K562 (cell line): ENCODE measurements around the gene NFATC4. TPM values are rescaled to one million over a fixed set of nuclear protein-coding genes. Genes with fewer than 3 reads are reported as not detected.

Experiments
- ATAC-seq: fragments of 200-7000 bp; cut with Tn5 transposase; 3 replicates; pipeline ENCODE4 v1.9.1; 2020; ENCODE audit warnings: moderate library complexity
- BruUV-seq: library from RNA; stranded (reverse); fragments of 400-500 nt; replicated peaks from 2 replicates; lab custom pipeline; 2021; lab: Mats Ljungman, UMichigan
- CTCF ChIA-PET: fragments of 300-600 bp; formaldehyde crosslinking; extraction: SDS; loops from one replicate; lab custom pipeline; 2021; ENCODE audit warnings: low intra/inter-chr PET ratio; lab: Yijun Ruan, JAX
- POLR2A ChIA-PET: fragments of 300-600, 350-650 bp; sonication (Branson Sonifier 250); formaldehyde crosslinking; extraction: SDS; loops from one replicate; lab custom pipeline; 2021; ENCODE audit warnings: antibody characterized with exemption, inconsistent platforms; lab: Yijun Ruan, JAX
- DNase-seq, 4 experiments: peaks; one replicate each; pipeline versions ENCODE4 v3.0.0 to v3.0.0-alpha.2; 2011 to 2018; ENCODE audit warnings: low spot score in 3 of 4, mixed read lengths in 3 of 4; ENCODE audit errors: extremely low read depth in 1 of 4
- FAIRE-seq: peaks from 2 replicates; lab custom pipeline; 2011; peaks lifted over from hg19 to GRCh38; lab: Jason Lieb, UNC
- H2AFZ ChIP-seq: 2 replicates; pipeline ENCODE4 v1.6.0; 2011; ENCODE audit warnings: low read depth, low read length, control low read depth, inconsistent platforms
- H3K27ac ChIP-seq: fragments of 200-600 bp; 3 replicates; pipeline ENCODE4 v1.8.0; 2011; ENCODE audit warnings: low read depth, mild to moderate bottlenecking, control low read depth, inconsistent platforms, low read length, moderate library complexity, mixed read lengths; ENCODE audit errors: extremely low read depth
- H3K27me3 ChIP-seq, 2 experiments: fragments of 300-600 bp in 1 of 2; 2 replicates in 1 of 2; 3 replicates in 1 of 2; pipeline versions ENCODE4 v1.6.0 to v1.8.0; 2011; ENCODE audit warnings: inconsistent platforms in 2 of 2, low read length in 2 of 2, mild to moderate bottlenecking in 1 of 2, mixed read lengths in 1 of 2, moderate library complexity in 1 of 2; ENCODE audit not compliant: control insufficient read depth in 2 of 2, insufficient read depth in 2 of 2
- H3K36me3 ChIP-seq: fragments of 300-600 bp; 3 replicates; pipeline ENCODE4 v1.8.0; 2011; ENCODE audit warnings: mild to moderate bottlenecking, low read length, inconsistent platforms; ENCODE audit not compliant: control insufficient read depth, insufficient read depth
- H3K4me1 ChIP-seq, 2 experiments: fragments of 200-600 bp in 1 of 2; replicated peaks in 1 of 2; 2 replicates in 1 of 2; 3 replicates in 1 of 2; pipeline versions ENCODE4 v1.5.1 to v1.8.0; 2011; ENCODE audit warnings: inconsistent platforms in 2 of 2, low read length in 2 of 2, mild to moderate bottlenecking in 1 of 2, mixed read lengths in 1 of 2, moderate library complexity in 1 of 2; ENCODE audit not compliant: control insufficient read depth in 2 of 2, insufficient read depth in 2 of 2
- H3K4me2 ChIP-seq: 2 replicates; pipeline ENCODE4 v1.6.1; 2011; ENCODE audit warnings: low read length, control low read depth, inconsistent platforms, mixed read lengths; ENCODE audit not compliant: insufficient read depth
- H3K4me3 ChIP-seq: fragments of 200-600 bp; sonication (generic), shearing (Covaris generic); 2 replicates; pipeline ENCODE4 v1.5.1; 2016; ENCODE audit warnings: control low read depth, inconsistent platforms
- H3K79me2 ChIP-seq: fragments of 200-600 bp; 3 replicates; pipeline ENCODE4 v1.8.0; 2011; ENCODE audit warnings: low read length, inconsistent platforms; ENCODE audit not compliant: control insufficient read depth, insufficient read depth
- H3K9ac ChIP-seq, 2 experiments: 2 replicates each; pipeline versions ENCODE4 v1.6.0 to v1.6.1; 2011; ENCODE audit warnings: low read depth in 2 of 2, low read length in 2 of 2, control low read depth in 1 of 2, inconsistent platforms in 1 of 2, mild to moderate bottlenecking in 1 of 2, mixed read lengths in 1 of 2; ENCODE audit not compliant: insufficient read depth in 1 of 2
- H3K9me1 ChIP-seq: one replicate; pipeline ENCODE4 v1.6.0; 2011; ENCODE audit warnings: inconsistent platforms, mild to moderate bottlenecking, low read length, moderate library complexity; ENCODE audit not compliant: control insufficient read depth, insufficient read depth
- H3K9me3 ChIP-seq: replicated peaks from 2 replicates; pipeline ENCODE4 v1.5.1; 2011; ENCODE audit warnings: low read depth, low read length, inconsistent platforms; ENCODE audit not compliant: control insufficient read depth, insufficient read depth
- H4K20me1 ChIP-seq: replicated peaks from 2 replicates; pipeline ENCODE4 v1.6.1; 2011; ENCODE audit warnings: low read length, inconsistent platforms, mixed read lengths; ENCODE audit not compliant: control insufficient read depth, insufficient read depth
- CBFA2T3 ChIP-seq: fragments of 450-650 bp; IDR thresholded peaks from 2 replicates; pipeline ENCODE4 v1.6.1; 2017
- CBX3 ChIP-seq, 2 experiments: IDR thresholded peaks; 1 replicate in 1 of 2; 2 replicates in 1 of 2; pipeline ENCODE4 v1.6.1; 2012; ENCODE audit warnings: inconsistent platforms in 2 of 2, low read length in 2 of 2, borderline replicate concordance in 1 of 2, control low read depth in 1 of 2
- WGBS: fragments of 100-300 bp; shearing (Covaris generic); methylation state at CpG from one replicate; pipeline ENCODE4 v1.1.6; 2016; ENCODE audit warnings: low coverage, mixed read lengths; ENCODE audit not compliant: insufficient coverage; ENCODE audit errors: missing lambda C conversion rate; 5-methylcytosine and 5-hydroxymethylcytosine counted together
- in situ Hi-C: fragments of 300-500 bp; cut with MboI; formaldehyde crosslinking; loops from 4 replicates; pipeline ENCODE4 v1.15.0; 2018; ENCODE audit warnings: inconsistent platforms, mixed read lengths
- intact Hi-C: fragments of 100-400 bp; cut with micrococcal nuclease; formaldehyde crosslinking; loops from 2 replicates; pipeline ENCODE4 v1.14.2; 2022
- polyA plus RNA-seq, 8 experiments: library from polyadenylated mRNA; depleted of rRNA in 4 of 8; stranded (reverse) in 5 of 8; unstranded in 3 of 8; fragments of >200 nt; fragmentation: Nextera tagmentation in 2 of 8; fragmentation: Illumina TruSeq in 1 of 8; extraction: Ambion mirVana in 2 of 8; extraction: Trizol in 1 of 8; gene quantifications; 2 replicates each; pipeline versions ENCODE4 v1.2.1 to v1.2.3, GENCODE V29; 2011 to 2014; ENCODE audit warnings: inconsistent platforms in 1 of 8, missing spikeins in 1 of 8
- total RNA-seq, 7 experiments: library from RNA; depleted of rRNA in 6 of 7; stranded (reverse); fragments of >200 nt in 6 of 7; fragmentation: Illumina TruSeq in 2 of 7; extraction: Trizol in 2 of 7; gene quantifications; 2 replicates each; pipeline versions ENCODE4 v1.2.1 to v1.2.3, GENCODE V29; 2011 to 2021; ENCODE audit warnings: low replicate concordance in 1 of 7
- TF ChIP-seq, protein P1 (sequence below): fragments of 250-450 bp; sonication (Bioruptor Pico); IDR thresholded peaks from 2 replicates; pipeline ENCODE4 v1.8.0; 2021; ENCODE audit warnings: moderate library complexity, mild to moderate bottlenecking, inconsistent platforms

Gene NFATC4
- total and polyA plus RNA-seq, 9 of the 15 experiments (the other 6 are each of a cell fraction or from before 2014, with no cell fraction given), result 0.25 to 3.8 (median 0.78) TPM; not detected in 1

DNA sequence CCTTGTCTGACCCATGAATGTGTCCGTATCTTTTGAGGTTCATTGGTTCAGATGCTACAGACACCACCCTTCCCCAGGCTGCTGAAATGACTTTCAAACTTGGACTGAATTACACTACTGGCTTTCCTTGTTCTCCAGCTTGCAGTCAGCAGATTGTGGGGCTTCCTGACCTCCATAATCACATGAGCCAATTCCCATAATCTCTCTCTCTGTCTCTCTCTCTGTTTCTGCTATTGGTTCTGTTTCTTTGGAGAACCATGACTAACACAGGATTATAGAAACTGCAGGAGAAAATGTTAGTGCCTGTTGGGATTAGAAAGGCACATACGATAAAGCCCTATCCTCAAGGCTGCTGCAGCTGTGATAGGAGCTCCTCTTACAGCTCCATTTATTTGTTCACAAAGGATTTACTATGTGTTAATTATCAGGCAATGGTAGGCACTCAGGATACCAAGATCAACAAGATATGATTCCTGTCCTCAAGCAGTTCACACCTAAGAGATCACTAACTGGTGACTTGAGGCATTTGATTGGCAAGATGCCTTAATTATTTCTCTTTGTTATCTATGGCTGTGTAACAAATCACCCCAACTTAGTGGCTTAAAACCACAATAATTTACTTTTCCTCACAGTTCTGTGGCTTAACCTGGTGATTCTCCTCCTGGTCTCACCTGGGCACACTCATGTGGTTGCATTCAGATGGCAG, 20.6 kb downstream of the NFATC4 start:
- WGBS, result 11% methylated on average over 2 of the region's 2 CpGs
- Histone ChIP-seq H4K20me1 (no peaks in the 10 kb centered on the region), H2AFZ (peak overlapping the region; percentile 80), H3K4me3 (no peak overlapping the region), H3K4me1 (peaks cover 7 to 11% of the 10 kb centered on the region in 2 experiments; a peak in 3 of 5 replicates), H3K79me2 (no peaks in the 10 kb centered on the region), H3K4me2 (peak overlapping the region; percentile 54), H3K27ac (no peak overlapping the region), H3K9me1 (no peaks in the 10 kb centered on the region), H3K9ac (no peak overlapping the region; a peak in 1 of 4 replicates), H3K27me3 (no peaks in the 10 kb centered on the region), H3K9me3 (no peaks in the 10 kb centered on the region), H3K36me3 (no peaks in the 10 kb centered on the region)
- in situ Hi-C loops, result no loop called here
- CTCF ChIA-PET, result no interaction called here
- BruUV-seq, result no TSS peak
- peak; percentile 6 for FAIRE-seq
- intact Hi-C loops, result no loop called here
- no peak for DNase-seq
- POLR2A ChIA-PET, result interaction anchor here (0.7 to 1.0 kb wide), 2 partner anchors 12 to 16 kb away, joined by 3 to 4 read pairs; no protein-coding TSS in a partner anchor
- TF ChIP-seq CBX3 (IDR thresholded peaks at IDR 0.05; ENCODE audit: borderline replicate concordance in 1 of 2, low read length in 2 of 2), result no peak
- TF ChIP-seq CBFA2T3, result 0 out of 2 replicates have a peak, but pooled peaks have one; percentile 20
- TF ChIP-seq, protein P1, sequence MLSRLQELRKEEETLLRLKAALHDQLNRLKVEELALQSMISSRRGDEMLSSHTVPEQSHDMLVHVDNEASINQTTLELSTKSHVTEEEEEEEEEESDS, result no peak
- ATAC-seq, result no peak
